ENCODE measurements around the gene TMC4.

Gene TMC4

GRCh38 chr19:54153731-54154326 lies 19.1 kb downstream of the TMC4 start:
- DNase-seq: no peak

GRCh38 chr19:54152878-54153524 lies 20.0 kb downstream of the TMC4 start:
- DNase-seq: no peak

GRCh38 chr19:54152267-54152666 lies 20.7 kb downstream of the TMC4 start:
- no peak for DNase-seq

- DNase-seq: no peak
Measured at GRCh38 chr19:54151362-54152035, 21.5 kb downstream of the TMC4 start.

GRCh38 chr19:54149021-54149812 lies 23.7 kb downstream of the TMC4 start:
- DNase-seq: no peak

- DNase-seq: no peak
Measured at GRCh38 chr19:54148158-54148557, 24.8 kb downstream of the TMC4 start.

- no peak for DNase-seq
Measured at GRCh38 chr19:54147676-54148075, 25.3 kb downstream of the TMC4 start.

GRCh38 chr19:54145541-54146158 lies 27.3 kb downstream of the TMC4 start:
- no peak for DNase-seq

GRCh38 chr19:54142166-54142780 lies 30.7 kb downstream of the TMC4 start:
- no peak for DNase-seq

- no peak for DNase-seq
Measured at GRCh38 chr19:54141356-54141755, 31.6 kb downstream of the TMC4 start.

- DNase-seq: no peak
Measured at GRCh38 chr19:54138489-54139256, 34.3 kb downstream of the TMC4 start.

- peak; percentile 52 for DNase-seq
Measured at GRCh38 chr19:54137699-54138488, 35.1 kb downstream of the TMC4 start, which contains the start of gene CNOT3. Gene CNOT3, plus strand, starts transcription at chr19:54137762. Its CDS starts 5,217 bp downstream, at chr19:54142979.

- peak; percentile 100 for DNase-seq
Measured at GRCh38 chr19:54136864-54137698, 35.9 kb downstream of the TMC4 start.

GRCh38 chr19:54136086-54136863 lies 36.7 kb downstream of the TMC4 start:
- DNase-seq: no peak

- DNase-seq: no peak
Measured at GRCh38 chr19:54133957-54134590, 38.9 kb downstream of the TMC4 start.

- no peak for DNase-seq
Measured at GRCh38 chr19:54133312-54133956, 39.5 kb downstream of the TMC4 start.

- no peak for DNase-seq
Measured at GRCh38 chr19:54129617-54129996, 43.4 kb downstream of the TMC4 start.
